Stomach smooth muscle (tissue), 2 donors: ENCODE data around the gene SMC3.
"Not testable (repeated sequence)": the region's sequence is repeated elsewhere in the genome, so short reads cannot be mapped to it uniquely, and the experiment has no call there.

Experiments
- H3K27ac ChIP-seq: one replicate; pipeline ENCODE4 v1.7.0; 2013; ENCODE audit warnings: mild to moderate bottlenecking, low read length, inconsistent platforms
- H3K27me3 ChIP-seq, 2 donors: one replicate each; pipeline ENCODE4 v1.7.0; 2013; ENCODE audit warnings: low read length in 2 of 2; ENCODE audit not compliant: insufficient read depth in 2 of 2, control insufficient read depth in 1 of 2
- H3K36me3 ChIP-seq, 2 donors: one replicate each; pipeline ENCODE4 v1.7.0; 2013; ENCODE audit warnings: low read length in 2 of 2; ENCODE audit not compliant: control insufficient read depth in 2 of 2, insufficient read depth in 2 of 2
- H3K4me1 ChIP-seq: one replicate; pipeline ENCODE4 v1.7.0; 2013; ENCODE audit warnings: low read length; ENCODE audit not compliant: control insufficient read depth, insufficient read depth
- H3K4me3 ChIP-seq, 2 donors: one replicate each; pipeline ENCODE4 v1.7.0; 2013; ENCODE audit warnings: low read length in 2 of 2
- H3K9ac ChIP-seq, 2 donors: one replicate each; pipeline ENCODE4 v1.7.0; 2013; ENCODE audit warnings: low read length in 2 of 2, mild to moderate bottlenecking in 1 of 2
- H3K9me3 ChIP-seq, 2 donors: one replicate each; pipeline ENCODE4 v1.7.0; 2013; ENCODE audit warnings: low read length in 2 of 2; ENCODE audit not compliant: control insufficient read depth in 2 of 2
- donor health status: healthy.
- donor health status: Pancreatic carcinoma.

SMC3 gene

GRCh38 chr10:110567201-110568054 lies at the start of gene SMC3:
TSS of gene SMC3 (plus strand) at chr10:110567695. CDS start at chr10:110567817, 122 bp downstream.
- H3K27ac ChIP-seq = peak within 1 kb of the TSS; percentile 82
- peaks cover 0 to 3% of the 10 kb centered on the region in 2 donors for H3K27me3 ChIP-seq
- H3K4me1 ChIP-seq = peaks cover 19% of the 10 kb centered on the region
- H3K9ac ChIP-seq = peak within 1 kb of the TSS; percentile 78 to 85
- H3K36me3 ChIP-seq = peaks cover 0 to 6% of the 10 kb centered on the region in 2 donors
- H3K9me3 ChIP-seq = no peaks in the 10 kb centered on the region
- peak within 1 kb of the TSS; percentile 88 to 91 for H3K4me3 ChIP-seq

GRCh38 chr10:110522365-110522988 lies 45.0 kb upstream of the SMC3 start:
- no peaks in the 10 kb centered on the region for H3K36me3 ChIP-seq
- no peak overlapping the region for H3K27ac ChIP-seq

DNA sequence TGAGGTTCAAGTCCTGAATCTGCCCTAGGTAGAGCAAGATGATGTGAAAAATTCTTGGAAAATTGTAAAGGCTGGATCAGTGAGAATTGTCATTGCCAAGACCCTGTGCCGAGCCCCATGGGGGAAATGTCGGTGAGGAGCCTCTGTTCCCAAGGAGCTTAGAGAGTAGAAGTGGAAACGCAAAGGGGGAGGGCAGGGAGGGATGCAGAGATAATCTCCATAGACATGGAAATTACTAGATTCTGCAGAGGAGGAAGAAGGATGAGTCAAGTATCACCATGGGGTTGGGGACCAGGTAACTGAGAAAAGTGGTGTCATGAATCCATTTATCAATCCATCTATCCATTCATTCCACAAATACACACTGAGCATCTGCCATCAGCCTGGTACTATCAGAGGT lies 43.8 kb upstream of the SMC3 start:
- no peak overlapping the region for H3K27ac ChIP-seq
- H3K9ac ChIP-seq = no peak overlapping the region
- H3K36me3 ChIP-seq = no peaks in the 10 kb centered on the region
- H3K4me1 ChIP-seq = no peaks in the 10 kb centered on the region
- no peaks in the 10 kb centered on the region for H3K27me3 ChIP-seq
- H3K4me3 ChIP-seq = no peak overlapping the region
- H3K9me3 ChIP-seq = no peaks in the 10 kb centered on the region

More at GRCh38 chr10:110522365-110522988, 45.0 kb upstream of the SMC3 start:
- Histone ChIP-seq H3K9ac (no peak overlapping the region), H3K9me3 (no peaks in the 10 kb centered on the region), H3K27me3 (no peaks in the 10 kb centered on the region), H3K4me1 (no peaks in the 10 kb centered on the region), H3K4me3 (no peak overlapping the region)

DNA sequence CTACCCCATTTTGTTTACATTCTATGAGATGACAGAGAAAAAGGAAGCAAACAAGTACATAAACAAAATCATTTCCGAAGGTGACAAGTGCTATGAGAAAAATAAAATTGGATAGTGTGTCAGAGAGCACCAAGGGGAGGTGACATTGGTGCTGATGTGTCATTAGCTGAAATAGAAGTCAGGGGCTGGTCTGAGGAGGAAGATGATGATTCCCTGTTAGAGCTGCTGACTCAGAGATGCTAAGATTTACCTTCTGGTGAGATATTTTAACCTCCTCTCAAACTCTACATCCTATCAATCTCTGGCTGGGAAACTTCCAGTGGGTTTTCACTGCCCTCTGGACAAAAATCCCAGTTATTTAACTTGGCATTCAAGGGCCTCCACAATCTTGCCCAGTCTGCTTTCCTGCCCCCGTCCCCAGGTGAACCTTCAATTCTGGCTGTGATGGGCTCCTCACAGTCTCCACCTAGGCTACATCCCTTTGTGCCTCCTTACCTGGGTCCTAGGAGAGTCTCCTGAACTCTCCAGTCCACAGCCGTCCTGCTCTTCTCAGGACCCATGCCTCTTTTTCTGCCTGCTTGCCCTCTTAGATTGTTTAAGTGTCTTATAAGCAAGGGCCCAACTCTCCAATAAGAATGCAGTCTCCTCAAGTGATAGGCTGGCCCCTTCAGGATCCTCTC lies 43.2 kb upstream of the SMC3 start:
- Histone ChIP-seq H3K9ac (no peak overlapping the region), H3K27ac (no peak overlapping the region), H3K9me3 (no peaks in the 10 kb centered on the region), H3K4me3 (no peak overlapping the region), H3K27me3 (no peaks in the 10 kb centered on the region), H3K4me1 (no peaks in the 10 kb centered on the region), H3K36me3 (no peaks in the 10 kb centered on the region)

DNA sequence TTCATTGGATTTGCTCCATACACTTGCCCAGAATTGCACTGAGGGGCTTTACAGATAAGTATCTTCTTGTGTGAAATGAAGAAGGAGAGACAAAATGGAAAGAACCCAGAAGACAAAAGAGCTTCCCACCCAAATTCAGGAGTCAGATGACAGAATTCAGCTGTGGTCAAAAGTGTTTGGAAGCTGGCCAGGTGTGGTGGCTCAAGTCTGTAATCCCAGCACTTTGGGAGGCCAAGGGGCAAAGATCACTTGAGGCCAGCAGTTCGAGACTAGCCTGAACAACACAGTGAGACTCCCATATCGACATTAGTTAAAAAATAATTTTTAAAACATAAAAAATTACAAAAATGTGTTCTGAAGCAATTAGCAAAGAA lies 42.6 kb upstream of the SMC3 start:
- H3K27ac ChIP-seq = no peak overlapping the region
- no peak overlapping the region for H3K4me3 ChIP-seq
- peaks cover 0 to 4% of the 10 kb centered on the region in 2 donors for H3K27me3 ChIP-seq
- no peaks in the 10 kb centered on the region for H3K9me3 ChIP-seq
- H3K9ac ChIP-seq = no peak overlapping the region
- no peaks in the 10 kb centered on the region for H3K4me1 ChIP-seq
- H3K36me3 ChIP-seq = no peaks in the 10 kb centered on the region

GRCh38 chr10:110525349-110526260 lies 41.9 kb upstream of the SMC3 start:
- no peaks in the 10 kb centered on the region for H3K36me3 ChIP-seq
- peaks cover 5 to 7% of the 10 kb centered on the region in 2 donors for H3K27me3 ChIP-seq
- H3K4me1 ChIP-seq = peaks cover 4% of the 10 kb centered on the region
- H3K4me3 ChIP-seq = no peak overlapping the region
- H3K27ac ChIP-seq = no peak overlapping the region
- H3K9me3 ChIP-seq = no peaks in the 10 kb centered on the region
- no peak overlapping the region for H3K9ac ChIP-seq

DNA sequence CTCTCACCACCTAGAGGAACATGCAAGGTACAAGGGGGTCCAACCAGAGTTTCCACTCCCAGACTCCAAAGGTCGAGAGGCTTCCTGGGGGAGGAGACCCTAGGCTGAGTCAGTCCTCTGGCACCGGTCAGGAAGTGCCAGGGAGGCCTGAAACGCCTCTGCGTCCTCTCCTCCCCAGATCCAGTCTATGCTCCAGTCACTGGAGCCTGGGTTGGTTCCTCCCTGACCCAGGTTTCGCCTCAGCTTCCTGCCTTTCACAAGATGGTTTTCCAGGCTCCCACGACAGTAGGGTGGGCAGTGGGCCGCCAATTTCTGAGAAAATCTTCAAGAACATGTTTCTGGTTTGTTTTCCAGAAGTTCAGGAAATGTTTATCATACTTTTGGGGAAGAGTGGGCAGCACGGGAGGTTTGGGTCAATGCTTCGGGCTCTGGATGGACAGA lies 39.7 kb upstream of the SMC3 start:
- Histone ChIP-seq H3K27me3 (peaks cover 8 to 10% of the 10 kb centered on the region in 2 donors), H3K9ac (no peak overlapping the region), H3K4me3 (no peak overlapping the region), H3K4me1 (peaks cover 4% of the 10 kb centered on the region), H3K36me3 (no peaks in the 10 kb centered on the region), H3K27ac (no peak overlapping the region), H3K9me3 (no peaks in the 10 kb centered on the region)

GRCh38 chr10:110528224-110528996 lies 39.1 kb upstream of the SMC3 start:
- no peaks in the 10 kb centered on the region for H3K9me3 ChIP-seq
- no peak overlapping the region for H3K27ac ChIP-seq
- H3K4me3 ChIP-seq = no peak overlapping the region
- H3K4me1 ChIP-seq = peaks cover 4% of the 10 kb centered on the region
- peaks cover 8 to 10% of the 10 kb centered on the region in 2 donors for H3K27me3 ChIP-seq
- no peaks in the 10 kb centered on the region for H3K36me3 ChIP-seq
- no peak overlapping the region for H3K9ac ChIP-seq

DNA sequence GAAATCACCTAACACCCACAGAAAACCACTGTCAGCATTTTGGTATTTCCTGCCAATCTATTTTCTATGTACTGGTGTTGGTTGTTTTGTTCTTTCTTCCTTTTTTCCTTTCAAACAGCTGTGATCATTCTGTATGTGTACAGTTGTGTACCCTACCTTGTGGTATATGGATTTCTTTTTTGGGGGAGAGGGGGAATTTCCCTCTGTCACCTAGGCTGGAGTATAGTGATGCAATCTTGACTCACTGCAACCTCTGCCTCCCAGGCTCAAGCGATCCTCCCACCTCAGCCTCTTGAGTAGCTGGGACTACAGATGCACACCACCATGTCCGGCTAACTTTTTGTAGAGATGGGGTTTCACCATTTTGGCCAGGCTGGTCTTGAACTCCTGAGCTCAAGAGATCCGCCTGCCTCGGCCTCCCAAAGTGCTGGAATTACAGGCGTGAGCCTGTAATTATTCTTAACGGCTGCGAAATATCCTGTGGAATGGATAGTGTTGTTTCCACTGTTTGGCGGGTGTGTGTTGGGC lies 38.4 kb upstream of the SMC3 start:
- not testable (repeated sequence) for H3K9ac ChIP-seq, H3K36me3 ChIP-seq, H3K27ac ChIP-seq, H3K4me1 ChIP-seq, H3K9me3 ChIP-seq, H3K4me3 ChIP-seq
- peaks cover 8 to 10% of the 10 kb centered on the region in 2 donors for H3K27me3 ChIP-seq
